ENCODE measurements around the gene FUCA1.

DNA sequence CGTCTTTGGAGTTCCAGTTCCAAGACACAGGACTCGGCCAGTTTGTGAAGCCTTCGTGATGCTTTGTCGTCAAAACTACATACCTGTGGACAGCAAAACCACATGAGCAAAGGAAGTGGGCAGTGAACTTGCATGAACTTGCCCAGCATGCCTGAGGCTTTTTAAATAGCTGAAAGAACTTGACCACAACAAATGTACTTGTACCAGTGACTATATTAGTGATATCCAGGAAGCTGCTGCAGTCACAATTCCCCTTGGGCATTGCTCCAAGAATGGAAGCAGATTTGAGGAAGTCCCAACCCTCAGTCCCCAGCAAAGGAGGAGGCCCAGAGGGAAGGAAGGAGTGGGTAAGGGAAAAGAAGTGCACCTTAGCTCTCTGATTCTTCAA is 2.6 kb downstream of the FUCA1 start:
- no peak for TF ChIP-seq POLR2A (IDR thresholded peaks at IDR 0.05)
- TF ChIP-seq, protein P1, sequence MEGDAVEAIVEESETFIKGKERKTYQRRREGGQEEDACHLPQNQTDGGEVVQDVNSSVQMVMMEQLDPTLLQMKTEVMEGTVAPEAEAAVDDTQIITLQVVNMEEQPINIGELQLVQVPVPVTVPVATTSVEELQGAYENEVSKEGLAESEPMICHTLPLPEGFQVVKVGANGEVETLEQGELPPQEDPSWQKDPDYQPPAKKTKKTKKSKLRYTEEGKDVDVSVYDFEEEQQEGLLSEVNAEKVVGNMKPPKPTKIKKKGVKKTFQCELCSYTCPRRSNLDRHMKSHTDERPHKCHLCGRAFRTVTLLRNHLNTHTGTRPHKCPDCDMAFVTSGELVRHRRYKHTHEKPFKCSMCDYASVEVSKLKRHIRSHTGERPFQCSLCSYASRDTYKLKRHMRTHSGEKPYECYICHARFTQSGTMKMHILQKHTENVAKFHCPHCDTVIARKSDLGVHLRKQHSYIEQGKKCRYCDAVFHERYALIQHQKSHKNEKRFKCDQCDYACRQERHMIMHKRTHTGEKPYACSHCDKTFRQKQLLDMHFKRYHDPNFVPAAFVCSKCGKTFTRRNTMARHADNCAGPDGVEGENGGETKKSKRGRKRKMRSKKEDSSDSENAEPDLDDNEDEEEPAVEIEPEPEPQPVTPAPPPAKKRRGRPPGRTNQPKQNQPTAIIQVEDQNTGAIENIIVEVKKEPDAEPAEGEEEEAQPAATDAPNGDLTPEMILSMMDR (IDR thresholded peaks at IDR 0.05) = no peak
- TF ChIP-seq EP300 (IDR thresholded peaks at IDR 0.05) = peak in 1 of 2 donors; percentile 46

Measured in tibial nerve (tissue), 4 donors.